Activated naive CD4-positive, alpha-beta T cell treated with anti-CD3 and anti-CD28 coated beads, Interleukin-2, amount 10 ng/mL, durations not matched to agents 7 days and 5 days (primary cell): ENCODE measurements around the gene EFNA2.

Source experiments
- CTCF ChIA-PET: fragments of 350-600 bp; sonication (Branson Sonifier 250); formaldehyde crosslinking; loops from one replicate; lab custom pipeline; 2021; ENCODE audit warnings: antibody characterized with exemption; lab: Charles Lee
- DNase-seq: peaks from one replicate; pipeline ENCODE4 v3.0.0-alpha.2; 2020
- H3K27ac Mint-ChIP-seq: one replicate; pipeline ENCODE4 v1.8.0; 2021; ENCODE audit warnings: mild to moderate bottlenecking, moderate library complexity, mixed read lengths
- H3K27me3 Mint-ChIP-seq: one replicate; pipeline ENCODE4 v1.8.0; 2021; ENCODE audit warnings: mild to moderate bottlenecking, mixed read lengths
- H3K36me3 Mint-ChIP-seq: one replicate; pipeline ENCODE4 v1.8.0; 2021; ENCODE audit warnings: mixed read lengths
- H3K4me1 Mint-ChIP-seq: one replicate; pipeline ENCODE4 v1.8.0; 2021; ENCODE audit warnings: mixed read lengths
- H3K4me3 Mint-ChIP-seq: one replicate; pipeline ENCODE4 v1.8.0; 2021; ENCODE audit warnings: mild to moderate bottlenecking, moderate library complexity, mixed read lengths
- H3K9me3 Mint-ChIP-seq: one replicate; pipeline ENCODE4 v1.8.0; 2021; ENCODE audit warnings: mixed read lengths

The EFNA2 gene

GRCh38 chr19:1259876-1260748, 25.6 kb upstream of the EFNA2 start:
- Mint-ChIP-seq H3K9me3 (no peaks in the 10 kb centered on the region), H3K4me1 (peaks cover 61% of the 10 kb centered on the region), H3K4me3 (peak overlapping the region; percentile 94), H3K27me3 (no peaks in the 10 kb centered on the region), H3K27ac (peak overlapping the region; percentile 98), H3K36me3 (peaks cover 22% of the 10 kb centered on the region)
- DNase-seq, result peak; percentile 72
- CTCF ChIA-PET, result no interaction called here

DNA sequence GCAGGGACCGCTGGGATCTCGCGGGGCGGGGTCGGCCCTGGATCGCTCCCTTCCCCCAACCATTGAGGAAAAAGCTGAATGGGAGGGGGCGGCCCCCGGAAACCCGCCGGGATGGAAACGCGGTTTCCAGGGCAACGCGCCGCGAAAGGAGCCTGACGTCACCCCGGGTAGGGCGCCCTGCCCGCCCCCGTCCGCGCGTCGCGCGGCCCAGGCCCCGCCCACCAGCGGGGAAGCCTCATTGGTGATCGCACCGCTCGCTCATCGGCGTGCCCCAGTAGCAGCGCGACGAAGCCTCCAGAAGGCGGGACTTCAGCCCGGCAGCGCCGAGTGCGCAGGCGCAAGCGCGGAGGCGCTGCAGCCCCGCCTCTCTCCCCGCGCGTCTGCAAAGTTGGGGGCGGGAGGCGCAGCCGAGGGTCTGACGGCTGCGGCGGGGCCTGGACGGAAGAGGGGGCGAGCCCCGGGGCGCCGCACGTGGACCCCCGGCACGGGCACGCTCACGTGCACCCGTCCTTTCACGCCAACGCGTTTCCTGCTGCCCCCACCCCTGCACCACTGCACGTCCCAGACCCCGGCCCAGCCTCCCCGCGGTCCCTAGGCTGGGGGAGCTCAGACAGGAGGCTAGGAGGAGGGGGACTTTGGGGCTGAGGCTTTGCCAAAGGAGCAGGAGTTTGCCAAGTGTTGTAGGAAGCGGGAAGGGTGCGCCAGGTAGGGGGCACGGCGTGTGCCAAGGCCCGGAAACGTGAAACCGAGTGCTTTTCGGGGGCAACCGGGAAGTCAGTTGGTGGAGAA, 24.7 kb upstream of the EFNA2 start:
- CTCF ChIA-PET, result interaction anchor here (2.7 kb wide), 1 partner anchor 17 kb away, joined by 18 read pairs; no protein-coding TSS in a partner anchor
- peak overlapping the region; percentile 94 for H3K4me3 Mint-ChIP-seq
- no peaks in the 10 kb centered on the region for H3K9me3 Mint-ChIP-seq
- H3K27me3 Mint-ChIP-seq, result no peaks in the 10 kb centered on the region
- peak overlapping the region; percentile 98 for H3K27ac Mint-ChIP-seq
- H3K4me1 Mint-ChIP-seq, result peaks cover 65% of the 10 kb centered on the region
- peaks cover 21% of the 10 kb centered on the region for H3K36me3 Mint-ChIP-seq
- peak; percentile 97 for DNase-seq

DNA sequence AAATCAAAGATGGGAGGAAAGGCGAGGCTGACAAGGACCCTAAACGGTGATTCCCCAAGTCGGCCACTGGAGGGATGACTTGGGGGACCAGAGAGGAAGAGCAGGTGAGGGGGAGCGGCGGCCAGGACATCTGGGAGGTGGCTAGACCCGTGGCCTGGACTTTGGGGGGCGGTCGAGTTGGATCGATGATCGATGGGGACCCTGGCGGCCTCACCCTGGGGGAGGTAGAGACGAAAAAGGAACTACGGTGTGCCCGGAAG, 24.2 kb upstream of the EFNA2 start:
- peaks cover 67% of the 10 kb centered on the region for H3K4me1 Mint-ChIP-seq
- H3K9me3 Mint-ChIP-seq, result no peaks in the 10 kb centered on the region
- no peaks in the 10 kb centered on the region for H3K27me3 Mint-ChIP-seq
- H3K27ac Mint-ChIP-seq, result peak overlapping the region; percentile 95
- peak overlapping the region; percentile 94 for H3K4me3 Mint-ChIP-seq
- CTCF ChIA-PET, result interaction anchor here (2.7 kb wide), 1 partner anchor 17 kb away, joined by 18 read pairs; no protein-coding TSS in a partner anchor
- peak; percentile 54 for DNase-seq
- peaks cover 18% of the 10 kb centered on the region for H3K36me3 Mint-ChIP-seq

- DNase-seq, result no peak
- Mint-ChIP-seq H3K9me3 (no peaks in the 10 kb centered on the region), H3K27ac (peak overlapping the region; percentile 95), H3K27me3 (peaks cover under 1% of the 10 kb centered on the region), H3K4me3 (peak overlapping the region; percentile 94), H3K4me1 (peaks cover 67% of the 10 kb centered on the region), H3K36me3 (peaks cover 18% of the 10 kb centered on the region)
- CTCF ChIA-PET, result interaction anchor here (2.7 kb wide), 1 partner anchor 18 kb away, joined by 18 read pairs; no protein-coding TSS in a partner anchor
Observed at GRCh38 chr19:1261798-1262622, 23.7 kb upstream of the EFNA2 start.

GRCh38 chr19:1262623-1263123, 23.0 kb upstream of the EFNA2 start:
- Mint-ChIP-seq H3K4me3 (peak overlapping the region; percentile 40), H3K27me3 (peaks cover 7% of the 10 kb centered on the region), H3K27ac (no peak overlapping the region), H3K36me3 (peaks cover 13% of the 10 kb centered on the region), H3K4me1 (peaks cover 69% of the 10 kb centered on the region), H3K9me3 (no peaks in the 10 kb centered on the region)
- DNase-seq, result no peak
- CTCF ChIA-PET, result interaction anchor here (2.7 kb wide), 1 partner anchor 19 kb away, joined by 18 read pairs; no protein-coding TSS in a partner anchor

DNA sequence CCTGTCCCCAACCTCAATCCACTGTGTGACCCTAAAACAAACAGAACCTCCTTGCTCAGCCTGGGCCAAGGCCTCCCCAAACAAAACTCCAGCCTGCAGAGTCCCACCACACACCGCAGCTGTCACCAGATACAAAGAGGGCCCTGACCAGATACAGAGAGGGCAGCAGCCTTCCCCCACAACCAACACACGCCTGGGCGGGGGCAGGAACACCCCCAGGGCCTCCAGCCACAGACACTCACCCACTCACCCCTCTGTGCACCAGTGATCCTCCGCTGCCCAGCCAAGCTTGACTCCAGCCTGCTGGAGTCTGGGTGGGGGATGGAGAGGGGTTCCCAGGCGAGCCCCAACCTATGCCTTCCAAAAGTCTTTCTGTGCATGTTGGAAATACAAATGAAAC, 22.5 kb upstream of the EFNA2 start:
- H3K36me3 Mint-ChIP-seq, result peaks cover 10% of the 10 kb centered on the region
- H3K27me3 Mint-ChIP-seq, result peaks cover 9% of the 10 kb centered on the region
- peak overlapping the region; percentile 58 for H3K27ac Mint-ChIP-seq
- peaks cover 67% of the 10 kb centered on the region for H3K4me1 Mint-ChIP-seq
- peak overlapping the region; percentile 50 for H3K4me3 Mint-ChIP-seq
- DNase-seq, result no peak
- CTCF ChIA-PET, result interaction anchor here (2.7 kb wide), 1 partner anchor 19 kb away, joined by 18 read pairs; no protein-coding TSS in a partner anchor
- H3K9me3 Mint-ChIP-seq, result no peaks in the 10 kb centered on the region

- peaks cover 5% of the 10 kb centered on the region for H3K36me3 Mint-ChIP-seq
- peak overlapping the region; percentile 52 for H3K4me3 Mint-ChIP-seq
- H3K4me1 Mint-ChIP-seq, result peaks cover 61% of the 10 kb centered on the region
- H3K27ac Mint-ChIP-seq, result peak overlapping the region; percentile 52
- no peak for DNase-seq
- no peaks in the 10 kb centered on the region for H3K9me3 Mint-ChIP-seq
- peaks cover 9% of the 10 kb centered on the region for H3K27me3 Mint-ChIP-seq
- CTCF ChIA-PET, result interaction anchor here (1.4 to 6.5 kb wide), 2 partner anchors 14 to 21 kb away, joined by 3 to 295 read pairs; partner anchors contain the start of gene ATP5F1D
Observed at GRCh38 chr19:1264801-1265614, 20.7 kb upstream of the EFNA2 start.

DNA sequence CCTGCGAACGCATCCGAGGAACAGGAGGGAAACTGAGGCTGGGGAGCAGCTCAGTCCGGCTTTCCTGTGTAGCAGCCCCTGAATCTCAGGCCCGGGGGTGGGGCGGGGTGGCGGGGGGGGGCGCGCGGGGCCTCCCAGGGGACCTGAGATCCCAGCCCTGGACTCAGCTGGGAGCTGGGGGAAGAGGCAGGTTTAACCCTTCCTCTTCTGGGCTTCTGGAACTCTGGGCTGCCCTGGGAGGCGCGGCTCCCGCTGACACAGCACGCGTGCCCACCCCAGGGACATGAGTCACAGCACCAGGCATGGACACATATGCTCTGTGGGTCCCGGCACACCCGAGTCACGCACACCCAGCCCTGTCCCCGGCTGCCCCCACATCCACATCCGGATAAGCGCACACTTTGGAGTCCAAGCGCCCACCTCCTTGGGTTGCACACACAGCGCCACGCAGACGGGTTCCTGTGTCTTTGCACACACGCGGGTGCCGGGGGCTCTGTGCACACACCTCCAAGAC, 20.0 kb upstream of the EFNA2 start:
- Mint-ChIP-seq H3K4me3 (peak overlapping the region; percentile 62), H3K4me1 (peaks cover 67% of the 10 kb centered on the region), H3K27ac (peak overlapping the region; percentile 45), H3K9me3 (no peaks in the 10 kb centered on the region), H3K36me3 (peaks cover 12% of the 10 kb centered on the region), H3K27me3 (peaks cover 9% of the 10 kb centered on the region)
- peak; percentile 61 for DNase-seq
- CTCF ChIA-PET, result interaction anchor here (1.4 to 6.5 kb wide), 4 partner anchors 9 to 22 kb away, joined by 3 to 295 read pairs (median 18); partner anchors contain the start of gene ATP5F1D

- Mint-ChIP-seq H3K9me3 (no peaks in the 10 kb centered on the region), H3K27me3 (peaks cover 9% of the 10 kb centered on the region), H3K4me3 (peak overlapping the region; percentile 62), H3K4me1 (peaks cover 72% of the 10 kb centered on the region), H3K27ac (peak overlapping the region; percentile 45), H3K36me3 (peaks cover 18% of the 10 kb centered on the region)
- DNase-seq, result peak; percentile 90
- CTCF ChIA-PET, result interaction anchor here (0.8 to 6.5 kb wide), 11 partner anchors 9 to 282 kb away, joined by 3 to 295 read pairs (median 3); partner anchors contain the start of genes ATP5F1D, CBARP, CNN2 and WDR18
Observed at GRCh38 chr19:1266129-1266915, 19.4 kb upstream of the EFNA2 start.

DNA sequence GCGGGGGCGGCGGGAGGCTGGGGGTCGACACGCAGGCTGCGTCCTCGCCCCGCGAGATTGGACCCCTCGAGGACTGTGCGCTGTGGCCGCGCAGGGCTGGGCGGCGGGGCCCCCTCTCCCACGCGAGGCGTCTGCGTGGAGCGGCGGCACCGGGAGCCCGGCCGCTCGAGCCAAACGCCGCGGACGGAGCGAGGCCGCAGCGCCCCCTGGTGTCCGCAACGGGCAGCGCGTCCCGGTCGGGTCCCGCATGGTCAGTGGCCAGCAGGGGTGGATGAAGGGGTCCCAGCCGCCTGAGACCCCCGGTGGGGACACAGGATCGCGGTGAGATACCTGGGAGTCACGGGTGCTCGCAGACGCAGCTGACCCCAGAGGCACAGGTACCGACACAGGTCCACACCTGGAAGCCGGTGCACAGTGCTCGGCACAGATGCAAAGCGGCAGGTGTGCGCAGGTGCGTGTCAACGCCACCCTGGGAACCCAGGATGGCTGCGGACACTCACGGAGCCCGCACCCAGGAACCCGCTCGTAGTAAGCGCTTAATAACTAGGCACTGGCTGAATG, 18.7 kb upstream of the EFNA2 start:
- H3K4me1 Mint-ChIP-seq, result peaks cover 72% of the 10 kb centered on the region
- H3K27ac Mint-ChIP-seq, result no peak overlapping the region
- H3K27me3 Mint-ChIP-seq, result peaks cover 9% of the 10 kb centered on the region
- no peaks in the 10 kb centered on the region for H3K9me3 Mint-ChIP-seq
- CTCF ChIA-PET, result interaction anchor here (0.8 to 6.5 kb wide), 10 partner anchors 10 to 283 kb away, joined by 3 to 295 read pairs (median 3); partner anchors contain the start of genes ATP5F1D, CBARP, CNN2 and WDR18
- peaks cover 24% of the 10 kb centered on the region for H3K36me3 Mint-ChIP-seq
- H3K4me3 Mint-ChIP-seq, result peak overlapping the region; percentile 53
- peak; percentile 75 for DNase-seq

- H3K27ac Mint-ChIP-seq, result no peak overlapping the region
- H3K4me1 Mint-ChIP-seq, result peaks cover 73% of the 10 kb centered on the region
- no peaks in the 10 kb centered on the region for H3K9me3 Mint-ChIP-seq
- H3K4me3 Mint-ChIP-seq, result peak overlapping the region; percentile 53
- peaks cover 9% of the 10 kb centered on the region for H3K27me3 Mint-ChIP-seq
- CTCF ChIA-PET, result interaction anchor here (1.3 to 6.5 kb wide), 4 partner anchors 11 to 241 kb away, joined by 3 to 295 read pairs (median 18); partner anchors contain the start of genes ATP5F1D and CNN2
- H3K36me3 Mint-ChIP-seq, result peaks cover 28% of the 10 kb centered on the region
- peak; percentile 42 for DNase-seq
Observed at GRCh38 chr19:1267477-1268225, 18.0 kb upstream of the EFNA2 start.
